SJCRH30 (cell line): Measurements from ENCODE around the gene SPRR2E. TPM values are rescaled to one million over a fixed set of nuclear protein-coding genes. Genes with fewer than 3 reads are reported as not detected.

Experiments used
- total RNA-seq: library from RNA; depleted of rRNA; stranded (reverse); fragments of >200 nt; shearing (Covaris generic); gene quantifications from 2 replicates; pipeline ENCODE4 v1.2.3, GENCODE V29; 2014; rRNA removed

The SPRR2E gene
- total RNA-seq, 1 experiment from 2014 or later = not detected

Other genes with a start within 250 kb of the SPRR2E start
- gene LCE7A, start 234.5 kb downstream of the SPRR2E start, total RNA-seq = not detected in 2 replicates
- gene SMCP, start 216.2 kb downstream of the SPRR2E start, total RNA-seq = not detected in 2 replicates
- gene IVL, start 186.0 kb downstream of the SPRR2E start, total RNA-seq = not detected in 2 replicates
- gene SPRR5, start 147.3 kb downstream of the SPRR2E start, total RNA-seq = not detected in 2 replicates
- gene SPRR4, start 123.9 kb downstream of the SPRR2E start, total RNA-seq = not detected in 2 replicates
- gene SPRR1A, start 110.4 kb downstream of the SPRR2E start, total RNA-seq = not detected in 2 replicates
- gene SPRR3, start 92.8 kb downstream of the SPRR2E start, total RNA-seq = not detected in 2 replicates
- gene SPRR1B, start 63.3 kb downstream of the SPRR2E start, total RNA-seq = not detected in 2 replicates
- not detected in 2 replicates for gene SPRR2D, start 53.4 kb downstream of the SPRR2E start, total RNA-seq
- gene SPRR2A, start 37.0 kb downstream of the SPRR2E start, total RNA-seq = not detected in 2 replicates
- not detected in 2 replicates for gene SPRR2B, start 22.9 kb downstream of the SPRR2E start, total RNA-seq
- gene SPRR2F, start 19.0 kb upstream of the SPRR2E start, total RNA-seq = not detected in 2 replicates
- not detected in 2 replicates for gene SPRR2G, start 56.4 kb upstream of the SPRR2E start, total RNA-seq
- gene LELP1, start 108.9 kb upstream of the SPRR2E start, total RNA-seq = not detected in 2 replicates
- not detected in 2 replicates for gene PRR9, start 123.1 kb upstream of the SPRR2E start, total RNA-seq
- not detected in 2 replicates for gene LORICRIN, start 165.2 kb upstream of the SPRR2E start, total RNA-seq
- gene PGLYRP3, start 218.4 kb upstream of the SPRR2E start, total RNA-seq = not detected in 2 replicates